T1000 (cell line): ENCODE measurements around the gene YAP1.
"Not testable (repeated sequence)": the region's sequence is repeated elsewhere in the genome, so short reads cannot be mapped to it uniquely, and the experiment has no call there.

Source experiments
- DNase-seq: peaks from one replicate; lab custom pipeline; 2025; ENCODE audit warnings: mixed read lengths; lab: John Stamatoyannopoulos, UW

Gene YAP1

DNA sequence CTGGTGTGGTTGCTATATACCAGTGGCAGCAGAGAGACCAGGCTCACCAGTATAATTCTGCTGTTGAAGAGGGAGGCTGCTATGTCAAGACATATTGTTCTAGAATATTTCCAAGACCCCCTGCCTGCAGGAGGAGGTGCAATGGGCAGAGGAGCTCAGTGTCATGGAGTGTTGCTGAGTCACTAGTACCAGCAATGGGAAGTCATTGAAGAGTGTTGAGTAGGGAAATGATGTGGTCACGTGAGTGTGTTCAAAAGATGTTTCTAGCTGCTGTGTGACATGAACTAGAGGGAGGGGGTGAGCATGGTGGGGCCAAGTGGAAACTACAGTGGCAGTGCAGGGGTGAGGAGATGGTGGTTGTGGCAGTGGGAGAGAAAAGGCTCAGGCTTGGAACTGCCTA lies 130.8 kb downstream of the YAP1 start:
- no peak for DNase-seq

DNA sequence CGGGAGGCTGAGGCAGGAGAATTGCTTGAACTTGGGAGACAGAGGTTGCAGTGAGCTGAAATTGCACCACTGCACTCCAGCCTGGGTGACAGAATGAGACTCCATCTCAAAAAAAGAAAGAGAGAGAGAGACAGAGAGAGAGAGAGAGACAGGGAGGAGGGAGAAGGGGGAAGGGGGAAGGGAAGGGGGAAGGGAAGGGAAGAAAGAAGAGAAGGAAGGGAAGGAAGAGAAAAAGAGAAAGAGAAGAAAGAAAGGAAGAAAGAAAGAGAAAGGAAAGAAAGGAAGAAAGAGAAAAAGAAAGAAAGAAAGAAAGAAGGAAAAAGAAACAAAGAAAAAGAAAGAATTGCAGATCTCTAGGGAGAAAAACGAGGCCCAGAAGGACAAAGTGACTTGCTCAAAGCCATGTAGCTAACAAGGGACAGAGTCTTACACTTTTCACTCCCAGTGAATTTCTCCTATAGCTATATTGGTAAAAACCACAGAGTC lies 133.2 kb downstream of the YAP1 start:
- no peak for DNase-seq

DNA sequence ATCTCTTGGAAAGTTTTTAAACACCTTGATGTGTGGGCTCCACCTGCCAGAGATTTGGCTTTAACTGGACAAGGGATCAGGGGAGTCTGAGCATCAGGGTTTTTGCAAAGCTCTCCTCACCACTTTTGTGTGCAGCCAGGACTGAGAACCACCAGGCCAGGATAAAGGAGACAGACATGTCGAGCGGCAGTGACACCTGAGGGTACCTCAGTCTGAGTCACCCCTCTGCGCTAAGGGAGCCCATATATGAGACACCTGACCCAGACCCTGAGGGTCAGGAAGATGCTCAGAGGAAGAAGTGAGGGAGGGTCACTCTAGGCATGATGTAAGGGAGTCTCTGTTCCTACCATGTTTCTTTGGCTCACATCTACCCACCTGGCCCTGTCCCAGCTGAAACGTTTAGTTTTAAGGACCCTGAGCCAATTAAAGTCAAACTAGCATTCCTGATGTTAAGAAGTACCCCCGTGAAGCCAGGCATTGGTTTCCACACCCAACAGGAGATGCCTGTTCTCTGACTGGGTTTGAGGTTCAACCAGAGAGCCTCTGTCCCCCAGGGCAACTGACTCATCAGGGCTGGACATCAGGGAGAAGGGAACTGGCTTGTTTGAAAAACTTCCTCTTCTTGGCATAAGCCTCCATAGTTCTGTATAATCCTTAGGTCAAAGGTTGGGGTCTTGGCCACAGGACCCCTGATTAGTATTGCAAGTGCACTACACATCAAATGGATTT lies 134.6 kb downstream of the YAP1 start:
- DNase-seq: peak; percentile 73

DNA sequence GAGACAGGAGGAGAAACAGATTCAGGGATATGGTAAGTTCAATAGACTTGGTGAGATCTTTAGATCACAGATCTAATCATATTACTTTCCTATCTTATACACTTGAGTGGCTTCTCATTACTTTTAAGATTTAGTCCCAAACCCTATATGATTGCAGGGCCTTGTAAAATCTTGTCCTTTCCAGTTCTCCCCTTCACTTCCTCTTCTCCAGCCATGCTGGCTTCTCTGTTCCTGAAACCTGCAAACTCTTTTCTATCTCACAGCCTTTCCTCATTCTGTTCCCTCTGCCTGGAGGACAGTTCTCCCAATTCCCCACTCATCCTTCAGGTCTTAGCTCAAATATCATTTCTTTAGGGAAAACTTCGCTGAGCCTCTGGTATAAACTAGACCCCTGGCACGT lies 141.2 kb downstream of the YAP1 start:
- DNase-seq: no peak

DNA sequence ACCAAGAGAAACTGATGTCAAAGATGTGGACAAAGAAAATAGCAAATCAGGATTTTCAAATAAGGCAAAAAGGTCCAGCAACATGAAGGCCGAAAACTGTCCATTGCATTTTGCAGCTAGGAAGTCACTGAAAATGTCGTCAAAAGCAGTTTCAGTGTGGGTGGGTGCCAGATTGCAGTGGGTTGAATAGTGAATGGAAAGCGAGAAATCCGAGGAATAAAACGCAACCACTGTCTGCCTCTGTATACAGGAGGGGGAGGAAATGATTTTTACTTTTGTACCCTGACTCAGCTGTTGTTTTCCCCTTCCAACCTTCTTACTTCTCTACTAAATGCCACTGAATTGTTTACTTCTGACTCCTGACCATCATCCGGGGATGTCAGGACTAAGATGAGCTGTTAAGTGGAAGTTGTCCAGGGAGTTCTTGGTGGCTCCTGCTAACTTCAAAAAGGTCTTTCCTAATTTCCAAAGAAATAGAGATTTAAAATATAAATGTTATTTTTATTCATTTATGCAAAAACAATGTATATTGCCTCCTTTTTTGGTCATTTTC lies 142.2 kb downstream of the YAP1 start:
- DNase-seq: no peak

DNA sequence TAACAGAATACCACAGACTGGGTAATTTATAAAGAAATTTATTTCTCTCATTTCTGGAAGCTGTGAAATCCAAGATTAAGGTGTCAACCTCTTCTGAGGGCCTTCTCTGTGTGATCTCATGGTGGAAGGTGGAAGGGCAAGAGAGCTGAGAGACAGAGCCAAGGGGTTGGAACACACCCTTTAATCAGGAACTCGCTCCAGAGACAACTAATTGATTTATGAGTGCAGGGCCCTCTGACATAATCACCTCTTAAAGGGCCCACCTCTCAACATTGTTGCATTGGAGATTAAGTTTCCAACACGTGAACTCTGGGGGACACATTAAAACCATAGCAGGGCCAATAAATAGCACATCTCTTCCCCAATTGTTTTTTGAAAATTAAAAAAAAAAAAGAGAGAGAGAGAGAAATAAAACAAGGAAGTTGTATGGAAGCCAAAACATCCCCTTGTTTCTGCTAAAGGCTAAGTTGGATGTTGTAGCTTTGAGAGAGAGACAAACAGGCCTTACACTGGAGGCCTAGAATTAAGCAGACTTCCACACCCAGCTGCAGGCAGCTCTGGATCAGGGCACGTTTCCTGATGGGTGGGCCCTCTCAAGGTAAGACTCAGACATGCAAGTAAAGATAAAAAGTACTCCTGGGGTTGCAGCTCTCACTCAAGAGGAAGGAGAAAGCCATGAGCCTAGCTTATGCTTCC lies 142.9 kb downstream of the YAP1 start:
- DNase-seq: no peak

DNA sequence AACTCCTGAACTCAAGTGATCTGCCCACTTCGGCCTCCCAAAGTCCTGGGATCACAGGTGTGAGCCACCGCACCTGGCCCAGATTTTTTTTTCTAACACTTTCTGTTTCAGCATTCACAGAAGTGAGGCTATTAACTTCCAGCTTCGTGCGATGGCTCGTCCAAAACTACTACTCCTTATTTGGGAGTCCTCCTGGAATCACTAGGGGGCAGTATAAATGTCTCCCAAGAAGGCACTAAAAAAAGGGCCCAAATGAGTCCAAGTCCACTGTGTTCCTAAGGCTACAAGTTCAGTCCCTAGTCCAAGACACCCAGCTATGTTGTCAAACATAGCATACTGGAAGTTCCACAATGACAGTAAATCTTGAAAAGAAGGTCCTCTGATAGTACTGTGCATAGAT lies 143.8 kb downstream of the YAP1 start:
- no peak for DNase-seq

DNA sequence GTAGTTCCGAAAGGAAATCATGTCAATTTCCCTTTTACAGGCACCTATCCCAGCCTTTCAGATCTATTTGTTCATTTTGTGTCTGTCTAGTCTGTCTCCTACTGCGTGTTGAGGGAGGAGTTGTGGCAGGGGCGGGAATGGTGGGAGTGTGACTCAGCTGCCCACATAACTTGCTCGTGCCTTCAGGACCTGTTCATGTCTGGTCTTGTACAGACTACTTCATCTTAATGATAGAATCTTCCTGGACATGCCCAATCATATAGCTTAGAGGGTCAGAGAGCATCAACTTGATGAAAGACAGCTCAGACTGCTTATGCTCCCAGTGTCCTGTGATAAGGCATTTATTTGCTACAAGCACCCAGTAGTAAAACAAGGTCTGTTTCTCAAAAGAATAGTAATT lies 146.0 kb downstream of the YAP1 start:
- peak; percentile 46 for DNase-seq

DNA sequence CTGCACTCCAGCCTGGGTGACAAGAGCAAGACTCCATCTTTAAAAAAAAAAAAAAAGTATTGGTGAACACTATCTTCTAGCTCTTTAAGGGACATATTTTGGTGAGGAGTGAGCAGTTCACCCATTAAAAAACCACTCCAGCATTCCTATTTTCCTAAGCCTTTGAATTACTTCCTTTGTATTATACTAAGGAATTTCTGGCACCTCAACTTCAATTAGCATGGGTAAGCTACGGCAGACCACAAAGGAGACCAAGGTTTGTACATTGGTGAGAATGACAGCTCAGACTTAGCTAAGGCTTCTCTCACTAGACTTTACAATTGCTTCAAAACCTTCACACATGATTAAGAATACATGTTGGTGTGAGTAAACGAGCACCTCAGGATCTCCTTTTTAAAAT lies 150.0 kb downstream of the YAP1 start:
- no peak for DNase-seq

DNA sequence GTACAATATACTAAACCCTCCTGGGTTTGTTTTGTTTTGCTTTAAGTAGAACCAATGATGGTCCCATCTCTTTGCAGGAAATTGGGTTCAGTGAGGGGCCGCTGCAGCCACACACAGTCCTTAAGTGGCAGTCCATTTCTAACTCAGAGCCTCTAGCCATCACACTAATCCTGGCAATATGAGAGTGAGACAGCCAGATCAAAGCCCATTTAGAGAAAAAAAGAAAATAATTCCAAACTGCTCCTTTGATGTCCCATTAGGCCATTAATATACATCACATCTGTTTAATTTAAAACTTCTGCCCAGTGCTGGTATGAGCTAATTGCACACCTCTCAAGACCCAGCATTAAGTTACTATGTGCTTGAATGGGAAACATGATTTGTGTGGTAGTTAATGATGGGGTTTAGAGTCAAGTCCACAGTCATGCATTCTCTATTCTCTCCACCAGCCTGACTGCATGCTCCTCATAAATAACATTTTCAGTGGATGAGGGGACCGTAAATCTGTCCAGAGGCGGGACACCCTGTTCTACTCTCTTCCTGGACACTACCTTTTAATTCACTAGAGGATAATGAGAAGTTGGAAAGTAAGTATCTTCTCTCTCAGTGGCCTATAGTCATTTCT lies 153.2 kb downstream of the YAP1 start:
- DNase-seq: no peak

DNA sequence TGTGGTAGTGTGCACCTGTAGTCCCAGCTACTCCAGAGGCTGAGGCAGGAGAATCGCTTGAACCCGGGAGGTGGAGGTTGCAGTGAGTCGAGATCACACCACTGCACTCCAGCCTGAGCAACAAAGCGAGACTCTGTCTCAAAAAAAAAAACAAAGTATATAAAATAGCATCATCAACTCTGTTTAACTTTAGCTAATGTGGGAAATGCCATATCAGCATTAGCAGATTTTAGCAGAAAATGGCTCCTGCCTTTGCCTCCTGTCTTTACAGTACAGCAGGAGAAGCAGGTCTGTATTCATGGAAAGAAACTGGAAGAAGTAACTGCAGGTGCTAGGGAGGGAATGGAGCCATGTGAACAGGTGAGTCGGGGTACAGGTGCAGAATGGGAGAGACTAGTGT lies 154.5 kb downstream of the YAP1 start:
- DNase-seq: not testable (repeated sequence)

DNA sequence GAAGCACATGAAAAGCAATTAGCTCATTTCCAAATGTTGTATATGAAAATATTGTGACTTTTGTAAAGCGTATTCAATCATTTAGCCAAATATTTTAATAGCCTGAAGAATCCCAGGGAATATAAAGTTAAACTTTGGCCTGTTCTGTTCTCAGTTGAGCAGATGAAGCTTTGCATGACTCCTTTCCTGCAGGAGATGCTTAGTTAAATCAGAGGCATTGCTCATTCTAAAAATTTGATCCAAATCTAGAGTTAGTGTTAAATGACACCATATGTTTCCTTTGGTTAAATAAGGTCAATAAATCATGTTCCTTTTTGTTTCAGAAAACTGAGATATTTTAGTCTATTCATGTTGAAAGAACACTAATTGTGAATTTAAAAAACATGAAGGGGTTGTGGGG lies 155.9 kb downstream of the YAP1 start:
- DNase-seq: no peak

DNA sequence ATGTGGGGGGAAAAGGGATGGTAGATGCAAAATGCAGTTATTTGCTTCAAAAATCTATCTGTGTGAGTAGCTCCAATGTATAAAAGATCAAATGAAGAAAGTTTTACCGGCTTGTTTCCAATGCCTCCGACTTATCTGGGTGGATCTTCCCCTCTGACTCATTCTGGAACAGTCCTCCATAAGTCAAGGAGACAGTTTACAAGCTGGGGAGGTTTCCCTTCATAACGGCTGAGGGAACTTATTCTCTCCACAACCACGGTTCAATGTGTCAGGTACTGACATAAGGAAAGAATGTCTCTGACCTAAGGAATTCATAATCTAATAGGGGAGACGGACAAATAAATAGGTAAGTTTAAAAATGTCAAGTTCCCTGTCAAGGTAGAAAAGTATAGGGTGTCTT lies 157.4 kb downstream of the YAP1 start:
- DNase-seq: no peak

DNA sequence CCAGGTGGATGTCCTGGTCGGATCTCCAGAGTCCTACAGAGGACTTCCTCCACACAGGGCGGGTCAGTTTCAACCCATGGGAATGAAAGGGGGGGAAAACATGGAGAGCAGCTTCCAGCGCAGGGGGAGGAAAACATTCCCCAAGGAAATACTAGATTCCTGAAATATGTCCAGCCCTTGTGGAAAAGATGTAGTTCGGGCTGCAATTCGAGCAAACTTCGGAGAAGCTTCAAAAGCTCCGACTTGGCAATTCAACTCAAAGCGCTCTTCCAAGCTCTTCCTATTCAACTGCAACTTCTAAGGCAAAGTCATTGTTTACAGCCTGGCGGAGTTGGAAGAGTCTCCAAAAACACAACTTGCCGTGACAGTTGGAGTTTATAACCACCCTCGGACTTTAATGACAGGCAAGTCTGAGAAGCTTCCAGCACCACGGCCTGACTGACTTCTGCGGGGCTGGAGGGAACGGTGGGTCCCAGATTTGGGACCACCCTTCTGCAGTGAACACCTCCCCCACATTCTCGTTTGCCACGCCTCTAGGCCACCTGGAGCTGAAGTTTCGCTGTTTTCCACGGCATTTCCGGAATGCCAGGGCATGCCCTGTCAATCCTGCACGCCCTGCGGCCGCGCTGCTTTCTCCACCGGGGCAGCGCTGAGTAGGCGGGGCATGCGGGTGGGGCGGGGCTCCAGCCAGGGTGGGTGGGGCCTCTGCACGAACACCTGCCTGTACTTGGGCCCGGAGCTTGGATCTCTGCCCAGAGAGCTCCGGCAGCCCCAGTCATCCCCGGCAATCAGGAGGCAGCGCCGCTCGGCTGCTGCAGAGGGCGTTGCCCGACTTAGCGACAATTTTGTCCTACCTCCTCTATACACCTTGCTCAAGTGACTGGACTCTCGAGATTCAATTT lies 158.1 kb downstream of the YAP1 start:
- DNase-seq: peak; percentile 76

DNA sequence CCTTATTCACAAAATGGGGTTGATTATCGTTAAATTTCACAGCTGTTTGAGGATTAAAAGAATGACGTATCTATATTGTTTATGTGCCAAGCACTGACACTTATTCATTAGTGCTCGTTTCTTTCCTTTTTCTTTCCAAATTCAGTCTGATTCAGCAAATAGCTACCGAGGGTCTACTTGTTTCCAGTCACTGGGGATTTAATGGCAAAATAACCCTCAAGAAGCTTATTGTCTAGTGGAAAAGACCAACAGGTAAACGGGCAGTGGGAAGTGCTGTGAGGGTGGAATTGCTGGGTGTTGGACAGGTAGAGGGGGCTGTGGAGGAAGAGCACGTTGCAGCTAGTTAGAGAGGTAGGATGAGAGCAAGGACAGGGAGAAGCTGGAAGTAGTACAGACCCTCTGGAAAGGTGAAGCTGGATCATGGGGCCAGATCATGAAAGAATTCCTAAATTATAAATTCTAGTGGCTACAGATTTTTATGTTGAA lies 158.8 kb downstream of the YAP1 start:
- no peak for DNase-seq

DNA sequence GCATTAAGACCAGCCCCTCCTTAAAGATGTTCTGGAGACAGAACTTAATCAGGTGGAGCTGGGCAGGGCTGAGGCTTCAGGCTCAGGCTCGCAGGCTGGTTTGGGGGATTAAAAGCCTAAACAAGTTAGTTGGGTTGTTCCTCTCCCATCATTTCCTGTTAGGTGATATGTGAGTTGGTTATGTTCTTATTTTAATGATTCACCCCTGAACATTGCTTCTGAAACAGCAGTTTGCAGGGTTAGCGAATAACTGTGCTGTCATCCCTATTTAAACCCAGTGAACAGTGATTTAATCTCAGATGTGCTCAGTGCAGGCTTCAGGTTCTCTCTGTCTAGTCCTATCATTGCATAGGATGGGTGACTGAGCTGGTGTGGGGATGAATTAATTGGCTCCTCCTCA lies 159.7 kb downstream of the YAP1 start:
- no peak for DNase-seq

DNA sequence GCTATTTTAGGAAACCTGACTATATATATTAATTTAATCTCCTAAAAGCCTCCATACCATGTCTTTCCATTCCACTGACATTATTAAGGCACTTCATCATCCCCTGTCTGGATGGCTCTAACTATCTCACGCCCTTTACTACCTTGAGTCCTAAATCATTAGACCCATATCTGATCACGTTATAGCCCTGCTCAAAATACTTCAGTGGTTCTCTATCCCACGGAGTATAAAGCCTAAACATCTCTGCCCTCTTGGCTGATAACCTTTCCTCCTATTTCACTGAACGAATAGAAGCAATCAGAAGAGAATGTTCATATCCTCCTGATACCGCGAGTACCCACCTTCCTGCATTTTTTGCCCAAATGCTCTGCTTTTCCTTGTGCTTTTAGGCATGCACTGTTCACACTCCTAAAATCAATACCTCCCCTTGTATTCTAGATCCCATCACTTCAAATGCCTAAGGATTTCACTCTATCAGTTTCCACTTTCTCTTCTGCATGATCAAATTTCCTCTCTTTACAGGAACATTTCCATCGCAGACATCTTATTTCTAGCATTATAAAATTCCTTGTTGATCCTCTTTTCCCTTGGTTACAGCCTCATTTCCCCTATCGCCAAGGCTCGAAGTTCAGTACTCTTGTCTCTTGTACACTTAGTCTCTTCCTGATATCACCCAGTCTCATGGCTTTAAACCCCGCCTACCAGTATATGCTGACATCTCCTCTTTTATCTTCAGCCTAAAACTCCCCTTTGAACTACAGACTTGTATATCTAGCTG lies 162.0 kb downstream of the YAP1 start:
- DNase-seq: no peak

DNA sequence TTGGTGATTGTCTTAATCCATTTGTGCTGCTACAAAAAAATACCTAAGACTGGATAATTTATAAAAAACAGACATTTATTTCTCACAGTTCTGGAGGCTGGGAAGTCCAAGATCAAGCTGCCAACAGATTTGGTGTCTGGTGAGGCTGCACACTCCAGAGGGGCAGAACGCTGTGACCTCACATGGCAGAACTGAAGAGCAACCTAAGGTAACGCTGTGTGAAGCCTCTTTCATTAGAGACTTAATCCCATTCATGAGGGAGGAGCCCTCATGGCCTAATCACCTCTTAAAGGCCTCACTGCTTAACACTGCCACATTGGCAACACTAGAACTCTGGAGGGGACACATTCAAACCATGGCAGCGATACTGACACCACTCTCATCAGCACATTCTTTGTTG lies 164.4 kb downstream of the YAP1 start:
- no peak for DNase-seq

DNA sequence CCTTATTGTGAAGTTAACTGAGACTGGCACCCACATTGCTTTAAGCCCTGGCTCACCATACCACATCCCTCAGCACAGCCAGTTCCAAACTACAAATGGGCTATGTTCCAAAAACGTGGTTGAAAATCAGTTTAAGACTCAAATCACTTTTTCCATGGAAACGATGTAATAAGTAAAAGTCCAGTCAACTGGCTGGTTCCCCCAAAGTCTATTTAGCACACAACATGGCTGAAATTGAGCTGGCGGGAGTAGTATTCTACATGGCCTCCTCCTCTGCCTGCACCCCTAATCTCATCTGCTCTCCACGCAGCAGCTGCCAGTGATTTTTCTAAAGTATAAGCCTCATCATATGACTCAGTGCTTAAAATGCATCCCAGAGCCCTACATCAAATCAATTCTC lies 166.1 kb downstream of the YAP1 start:
- no peak for DNase-seq

DNA sequence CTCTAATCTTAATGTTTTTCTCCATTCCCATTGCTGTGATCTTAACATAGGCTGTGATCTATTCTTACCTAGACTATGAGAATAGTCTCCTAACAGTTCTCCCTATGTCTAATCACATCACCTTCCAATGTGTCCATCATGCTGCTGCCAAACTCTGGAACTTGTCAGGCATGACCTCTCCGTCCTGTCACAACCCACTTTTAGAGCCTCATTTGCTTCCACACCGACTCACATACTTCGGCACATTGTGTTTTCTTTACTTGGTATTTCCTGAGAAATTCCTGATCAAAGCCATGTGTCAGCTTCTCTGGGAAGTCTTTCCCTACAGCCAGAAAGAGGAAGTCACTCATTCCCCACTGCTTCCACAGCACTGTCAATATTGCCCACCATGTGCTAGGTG lies 166.5 kb downstream of the YAP1 start:
- no peak for DNase-seq

DNA sequence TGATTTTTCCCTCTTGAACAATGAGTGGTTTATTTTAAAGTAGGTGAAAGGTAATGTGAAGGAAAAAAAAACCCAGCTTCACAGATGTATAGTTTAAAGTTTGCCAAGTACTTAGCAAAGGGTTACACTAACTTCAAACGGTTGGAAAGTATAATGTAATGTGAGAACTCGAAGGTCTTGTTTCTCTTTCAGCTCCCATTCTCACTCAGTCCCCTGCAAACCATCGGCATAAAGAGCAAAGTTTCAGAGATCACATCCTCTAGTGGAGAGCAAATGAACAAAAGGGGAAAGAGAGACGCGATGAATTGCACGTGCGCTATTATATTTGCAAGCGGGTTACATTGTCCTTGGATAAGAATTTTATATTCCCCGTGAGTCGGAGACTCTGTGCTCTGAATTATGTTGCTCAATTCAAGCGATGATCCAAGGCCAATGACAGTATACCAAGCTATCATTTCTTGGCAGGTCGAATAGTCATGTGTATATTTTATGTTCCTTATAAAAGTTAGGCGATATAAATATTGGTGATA lies 169.5 kb downstream of the YAP1 start:
- DNase-seq: no peak
